NK-92 (cell line): ENCODE data around the gene CLEC12A.

Experiments used
- DNase-seq: peaks from one replicate; lab custom pipeline; 2025; ENCODE audit not compliant: unreplicated experiment; lab: John Stamatoyannopoulos, UW

Gene CLEC12A

GRCh38 chr12:10031771-10032175, 60.6 kb downstream of the CLEC12A start:
- DNase-seq = no peak

DNA sequence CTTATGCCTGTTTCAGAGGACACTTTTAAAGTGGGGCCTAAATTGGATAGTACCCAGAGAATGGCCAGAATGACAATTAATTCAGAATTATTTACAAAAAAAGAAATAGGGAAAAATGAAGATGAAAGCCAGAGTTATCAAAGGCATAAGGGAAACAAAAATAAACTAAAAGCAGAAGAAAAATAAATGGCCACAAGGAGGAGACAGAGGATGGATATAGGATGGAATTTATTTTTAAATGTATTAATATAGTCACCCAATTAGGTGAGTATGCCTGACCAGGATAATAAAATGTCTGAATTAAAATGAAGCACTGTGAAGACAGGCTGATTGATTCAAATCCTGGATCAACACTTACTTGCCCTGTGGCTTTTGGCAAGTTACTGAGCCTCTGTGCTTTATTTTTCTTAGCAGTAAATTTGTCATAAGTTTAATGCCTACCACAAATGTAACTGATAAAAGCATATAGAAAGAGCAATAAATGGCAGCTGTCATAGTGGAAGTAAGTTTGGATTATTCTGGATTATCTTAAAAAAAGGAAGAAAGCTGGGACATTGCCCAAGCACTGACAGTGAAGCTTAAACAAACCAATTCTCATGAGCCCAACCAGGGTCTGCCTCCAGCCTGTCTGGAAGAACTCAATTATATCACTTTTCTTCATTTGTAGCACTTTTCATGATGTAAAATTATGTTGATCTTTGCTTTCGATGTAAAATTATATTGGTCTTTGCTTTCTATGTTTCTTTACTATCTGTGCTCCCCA, 62.8 kb downstream of the CLEC12A start:
- no peak for DNase-seq
